C4-2B (cell line): ENCODE measurements around the gene TRPM8.

Source experiments
- CTCF ChIP-seq: fragments of 450-650 bp; conservative IDR thresholded peaks from 2 replicates; pipeline ENCODE4 v1.5.1; 2017; ENCODE audit warnings: mild to moderate bottlenecking
- ZFX ChIP-seq: fragments of 450-650 bp; IDR thresholded peaks from 2 replicates; pipeline ENCODE4 v1.6.1; 2017

GRCh38 chr2:234006501-234006900 lies 89.3 kb downstream of the TRPM8 start:
- TF ChIP-seq CTCF (no peak), ZFX (no peak)
